Activated T-cell treated with anti-CD3 and anti-CD28 coated beads for 1 hour (primary cell): ENCODE measurements around the gene SORBS1.
"Not testable (repeated sequence)": the region's sequence is repeated elsewhere in the genome, so short reads cannot be mapped to it uniquely, and the experiment has no call there.

Source experiments
- DNase-seq: peaks from one replicate; pipeline ENCODE4 v3.0.0-alpha.2; 2020; ENCODE audit warnings: low read depth

SORBS1 gene

GRCh38 chr10:95388539-95388938 lies 172.6 kb downstream of the SORBS1 start:
- no peak for DNase-seq

- DNase-seq = no peak
Observed at GRCh38 chr10:95388109-95388471, 173.1 kb downstream of the SORBS1 start.

GRCh38 chr10:95384011-95384704 lies 177.0 kb downstream of the SORBS1 start:
- DNase-seq = no peak

GRCh38 chr10:95382596-95382995 lies 178.6 kb downstream of the SORBS1 start:
- no peak for DNase-seq

GRCh38 chr10:95382174-95382573 lies 179.0 kb downstream of the SORBS1 start:
- DNase-seq = no peak

GRCh38 chr10:95377950-95378349 lies 183.2 kb downstream of the SORBS1 start:
- no peak for DNase-seq

GRCh38 chr10:95375418-95375817 lies 185.8 kb downstream of the SORBS1 start:
- DNase-seq = no peak

DNA sequence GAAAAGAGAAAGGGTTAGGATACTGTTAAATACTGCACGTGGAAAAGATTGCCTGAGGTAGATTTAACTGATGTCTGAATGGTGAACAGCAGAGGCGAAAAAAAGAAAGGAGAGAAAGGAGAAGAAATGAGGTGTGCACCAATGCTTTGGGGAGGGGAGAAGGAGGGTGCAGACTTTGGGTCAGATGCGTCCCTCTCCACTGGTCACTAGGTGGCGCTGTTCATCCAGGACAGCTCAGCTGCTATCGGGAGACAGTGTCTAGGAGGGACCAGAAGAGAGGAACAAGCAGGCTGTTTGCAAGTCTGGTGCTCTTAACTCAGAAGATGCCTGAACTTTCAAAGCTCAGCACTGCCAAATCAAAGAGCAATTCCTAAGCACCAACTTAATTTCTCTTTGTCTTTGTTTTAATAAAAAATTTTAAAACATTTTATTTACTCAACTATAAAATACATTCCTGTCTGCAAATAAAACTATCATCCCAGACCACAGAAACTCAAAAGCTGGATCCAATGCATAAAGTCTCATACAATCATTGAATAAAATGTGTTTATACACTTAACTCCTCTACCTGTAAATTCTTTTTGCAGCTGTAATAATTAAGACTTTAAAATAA lies 186.5 kb downstream of the SORBS1 start:
- DNase-seq = peak; percentile 30

- no peak for DNase-seq
Observed at GRCh38 chr10:95373660-95374059, 187.5 kb downstream of the SORBS1 start.

DNA sequence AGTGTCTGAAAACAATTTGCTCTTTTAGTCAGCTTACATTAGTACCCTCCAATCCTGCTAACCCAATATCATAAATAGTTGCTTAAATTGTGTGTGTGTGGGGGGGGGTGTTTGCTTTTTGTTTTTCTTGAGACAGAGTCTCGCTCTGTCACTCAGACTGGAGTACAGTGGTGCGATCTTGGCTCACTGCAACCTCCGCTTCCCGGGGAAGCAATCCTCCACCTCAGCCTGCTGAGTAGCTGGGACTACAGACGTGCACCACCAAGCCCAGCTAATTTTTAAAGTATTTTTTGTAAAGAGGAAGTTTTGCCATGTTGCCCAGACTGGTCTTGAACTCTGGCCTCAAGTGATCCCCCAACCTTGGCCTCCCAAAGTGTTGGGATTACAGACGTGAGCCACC lies 196.8 kb downstream of the SORBS1 start:
- no peak for DNase-seq

- DNase-seq = peak; percentile 11
Observed at GRCh38 chr10:95363303-95363912, 197.8 kb downstream of the SORBS1 start.

- no peak for DNase-seq
Observed at GRCh38 chr10:95360122-95360714, 201.0 kb downstream of the SORBS1 start.

- no peak for DNase-seq
Observed at GRCh38 chr10:95359466-95359865, 201.7 kb downstream of the SORBS1 start.

DNA sequence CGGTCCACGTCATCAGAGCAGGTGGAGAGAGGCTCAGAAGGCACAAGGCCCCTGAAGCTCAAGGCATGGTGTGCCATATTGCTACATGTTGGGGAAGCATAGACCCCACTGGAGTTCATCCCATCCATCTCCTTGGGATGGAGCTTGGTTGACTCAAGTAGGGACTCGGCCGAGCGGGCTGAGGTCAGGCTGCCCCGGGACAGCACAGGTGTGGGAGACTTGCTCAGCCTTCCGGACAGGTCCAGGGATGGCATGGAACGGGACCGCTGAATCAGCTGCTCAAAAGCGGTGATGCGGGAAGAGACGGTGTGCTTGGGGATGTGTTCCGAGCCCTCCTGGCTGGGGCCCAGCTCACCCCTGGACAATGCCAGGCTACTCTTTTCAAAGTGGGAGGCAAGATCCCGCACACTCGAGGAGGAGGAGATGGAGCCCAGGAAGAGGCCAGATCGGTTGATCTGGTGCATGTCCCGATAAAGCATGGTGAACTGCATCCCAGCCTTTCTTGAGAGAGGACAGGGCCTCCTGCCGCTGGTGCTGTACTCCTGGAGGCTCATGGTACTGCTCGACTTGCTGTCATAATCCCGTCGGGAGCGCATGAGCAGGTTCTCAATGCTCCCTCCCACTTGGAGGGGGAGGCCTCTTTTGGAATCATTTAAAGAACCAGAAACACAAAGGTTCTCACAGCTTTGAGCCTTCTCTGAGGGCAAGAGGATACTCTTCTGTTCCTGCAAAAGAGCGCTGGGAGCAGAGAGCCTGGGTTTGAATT lies 204.8 kb downstream of the SORBS1 start:
- no peak for DNase-seq

- no peak for DNase-seq
Observed at GRCh38 chr10:95355301-95355700, 205.9 kb downstream of the SORBS1 start.

DNA sequence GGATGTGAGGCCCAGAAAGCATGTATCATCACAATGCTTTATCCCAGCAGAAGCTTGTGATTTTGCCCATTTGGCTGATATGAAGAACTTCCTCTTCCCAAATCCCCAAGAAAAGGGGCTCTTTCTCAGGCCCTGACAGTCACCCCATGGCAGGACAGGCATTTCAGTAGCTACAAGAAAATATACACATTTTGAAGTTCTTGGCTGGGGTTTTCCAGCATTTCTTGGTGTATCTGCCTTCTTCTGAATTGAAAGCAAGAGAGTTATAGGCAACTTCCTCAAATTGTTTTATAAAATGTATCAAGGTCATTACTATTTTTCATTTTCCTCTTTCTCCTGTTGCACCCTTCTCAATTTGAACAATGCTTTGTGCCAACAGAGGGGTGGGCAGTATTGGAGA lies 207.1 kb downstream of the SORBS1 start:
- DNase-seq = no peak

DNA sequence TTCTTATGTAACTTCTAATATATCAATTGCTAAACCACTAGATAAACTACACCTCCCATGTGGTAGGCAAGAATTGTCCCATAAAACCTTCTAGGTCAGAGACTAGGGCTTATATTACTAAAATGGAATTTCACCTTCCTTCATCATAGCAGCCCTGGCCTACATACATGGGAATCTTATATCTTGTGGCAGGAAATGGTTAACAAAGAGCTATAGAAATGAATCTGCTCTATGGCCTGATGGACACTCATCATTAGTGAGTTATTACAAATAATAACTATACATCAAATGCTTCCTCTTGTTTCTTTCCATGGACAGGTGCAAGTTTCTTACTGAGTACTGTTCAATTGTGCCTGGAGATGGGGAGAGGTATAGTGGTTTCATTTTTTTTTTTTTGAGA lies 208.0 kb downstream of the SORBS1 start:
- no peak for DNase-seq

DNA sequence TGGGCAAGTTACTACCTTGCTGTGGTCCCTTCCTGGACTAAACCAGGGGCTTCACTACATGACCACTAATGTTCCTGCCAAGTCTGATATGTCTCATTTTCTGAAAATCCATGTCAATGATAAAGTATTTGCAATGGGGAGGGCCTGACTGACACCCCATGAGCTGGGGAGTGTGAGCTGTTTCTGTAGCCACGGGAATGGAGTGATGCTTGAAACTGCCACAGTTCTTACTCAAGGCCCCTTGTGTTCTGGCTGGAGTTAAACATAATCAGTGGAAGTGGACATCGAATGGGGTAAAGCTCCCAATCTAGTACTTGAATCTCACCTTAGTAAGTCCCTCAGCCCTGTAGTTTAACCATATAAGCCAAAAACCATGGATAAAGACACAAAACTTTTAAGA lies 208.5 kb downstream of the SORBS1 start:
- no peak for DNase-seq

DNA sequence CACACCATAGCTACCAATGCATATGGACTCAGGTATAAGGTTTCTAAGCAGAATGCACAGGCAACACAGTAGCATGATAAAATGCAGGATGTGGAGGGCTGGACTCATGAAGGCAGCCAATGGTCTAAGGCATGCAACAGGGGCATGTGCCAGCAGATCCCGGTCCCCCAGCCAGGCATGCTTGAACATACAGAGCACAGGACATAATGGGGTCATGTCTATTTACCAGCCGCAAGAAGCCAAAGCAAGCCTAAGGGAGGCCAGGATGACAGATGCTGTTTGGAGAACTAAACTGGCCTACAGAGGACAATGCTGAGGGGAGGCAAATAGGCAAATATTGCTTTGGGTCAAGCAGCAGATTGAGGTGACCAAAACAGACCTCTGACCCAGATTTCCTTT lies 210.3 kb downstream of the SORBS1 start:
- DNase-seq = no peak

DNA sequence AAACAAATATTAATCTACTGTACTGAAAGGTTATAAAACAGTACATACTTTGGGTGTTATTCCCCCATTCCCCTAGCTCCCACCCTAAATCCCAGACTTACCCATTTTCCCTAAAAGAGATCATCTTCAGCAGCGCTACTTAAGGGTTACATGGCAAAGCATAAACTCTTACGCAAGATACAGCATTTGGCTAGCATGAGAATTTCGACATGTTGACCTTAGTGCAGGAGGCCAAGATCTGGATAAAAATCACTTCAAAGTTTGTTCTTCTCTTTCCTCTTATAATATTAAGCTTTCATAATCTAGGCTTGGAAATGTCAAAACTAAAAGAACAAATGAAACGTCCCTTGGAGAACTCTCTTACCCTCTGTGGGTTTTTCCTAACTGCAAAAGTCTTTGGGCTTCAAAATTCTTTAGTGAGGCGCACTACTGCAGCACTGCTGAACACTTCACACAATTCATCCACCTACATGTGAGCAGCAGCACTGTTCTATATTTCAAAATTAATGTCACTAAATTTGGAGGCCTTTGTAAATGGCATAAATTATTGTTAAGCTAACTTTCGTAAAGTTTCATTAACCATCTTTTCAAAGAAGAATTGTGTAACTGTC lies 210.8 kb downstream of the SORBS1 start:
- no peak for DNase-seq

GRCh38 chr10:95347402-95347766 lies 213.8 kb downstream of the SORBS1 start:
- not testable (repeated sequence) for DNase-seq
